Activated T-helper 2 cell treated with anti-CD3 and anti-CD28 coated beads, Interferon-gamma antibody, Interleukin-2, Interleukin-4, amounts not matched to agents 10 μg/mL and 5 μg/mL and 100 μg/mL, durations not matched to agents 14 hours and 24 hours and 36 hours (primary cell): Measurements from ENCODE around the gene CEP170. TPM values are rescaled to one million over a fixed set of nuclear protein-coding genes. Genes with fewer than 3 reads are reported as not detected.

Source experiments
- DNase-seq: peaks from one replicate; pipeline ENCODE4 v3.0.0; 2021; ENCODE audit warnings: low spot score
- H3K27ac Mint-ChIP-seq: one replicate; pipeline ENCODE4 v1.8.0; 2021; ENCODE audit warnings: mixed read lengths
- H3K27me3 Mint-ChIP-seq: one replicate; pipeline ENCODE4 v1.8.0; 2021; ENCODE audit warnings: low read depth, mixed read lengths
- H3K36me3 Mint-ChIP-seq: one replicate; pipeline ENCODE4 v1.8.0; 2021; ENCODE audit warnings: low read depth, mixed read lengths
- H3K4me1 Mint-ChIP-seq: one replicate; pipeline ENCODE4 v1.8.0; 2021; ENCODE audit warnings: low read depth, mixed read lengths
- H3K4me3 Mint-ChIP-seq: one replicate; pipeline ENCODE4 v1.8.0; 2021; ENCODE audit warnings: low read depth, mild to moderate bottlenecking, moderate library complexity, mixed read lengths
- H3K9me3 Mint-ChIP-seq: one replicate; pipeline ENCODE4 v1.8.0; 2021; ENCODE audit warnings: mixed read lengths
- intact Hi-C: fragments of 100-400 bp; cut with micrococcal nuclease; formaldehyde crosslinking; loops from one replicate; pipeline ENCODE4 v1.15.1; 2023
- total RNA-seq: library from RNA; stranded (reverse); gene quantifications from 2 replicates; pipeline ENCODE4 v1.2.3, GENCODE V29; 2022

The CEP170 gene
- total RNA-seq, 1 donor from 2014 or later: 50.6 TPM

- no peak for DNase-seq
- no peak overlapping the region for H3K27ac Mint-ChIP-seq
- no peaks in the 10 kb centered on the region for H3K9me3 Mint-ChIP-seq
- no peaks in the 10 kb centered on the region for H3K27me3 Mint-ChIP-seq
- H3K4me1 Mint-ChIP-seq: peaks cover 6% of the 10 kb centered on the region
- intact Hi-C loops: no loop called here
- H3K4me3 Mint-ChIP-seq: no peak overlapping the region
- H3K36me3 Mint-ChIP-seq: peaks cover 49% of the 10 kb centered on the region
These were observed 25.6 kb upstream of the CEP170 start for GRCh38 chr1:243280571-243281129.

- no peak overlapping the region for H3K4me3 Mint-ChIP-seq
- no peaks in the 10 kb centered on the region for H3K27me3 Mint-ChIP-seq
- H3K36me3 Mint-ChIP-seq: peaks cover 59% of the 10 kb centered on the region
- no peak overlapping the region for H3K27ac Mint-ChIP-seq
- intact Hi-C loops: no loop called here
- no peak for DNase-seq
- H3K4me1 Mint-ChIP-seq: peaks cover 7% of the 10 kb centered on the region
- H3K9me3 Mint-ChIP-seq: no peaks in the 10 kb centered on the region
These were observed 20.2 kb upstream of the CEP170 start for GRCh38 chr1:243275316-243275715.

DNA sequence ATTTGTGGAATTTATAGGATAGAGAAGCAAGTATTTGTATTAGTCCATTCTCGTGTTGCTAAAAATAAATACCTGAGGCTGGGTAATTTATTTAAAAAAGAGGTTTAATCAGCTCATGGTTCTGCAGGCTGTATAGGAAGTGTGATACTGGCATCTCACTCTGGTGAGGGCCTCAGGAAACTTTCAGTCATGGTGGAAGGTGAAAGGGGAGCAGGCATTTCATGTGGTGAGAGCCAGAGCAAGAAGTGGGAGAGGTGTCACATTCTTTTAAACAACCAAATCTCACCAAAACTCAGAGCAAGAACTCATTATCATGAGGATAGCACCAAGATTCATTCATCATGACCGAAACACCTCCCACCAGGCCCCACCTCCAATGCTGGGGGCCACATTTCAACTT lies 18.9 kb upstream of the CEP170 start:
- Mint-ChIP-seq H3K27ac (no peak overlapping the region), H3K36me3 (peaks cover 56% of the 10 kb centered on the region), H3K9me3 (no peaks in the 10 kb centered on the region), H3K4me1 (peaks cover 8% of the 10 kb centered on the region), H3K4me3 (no peak overlapping the region), H3K27me3 (no peaks in the 10 kb centered on the region)
- intact Hi-C loops: no loop called here
- DNase-seq: no peak

- no peaks in the 10 kb centered on the region for H3K9me3 Mint-ChIP-seq
- intact Hi-C loops: no loop called here
- H3K4me3 Mint-ChIP-seq: no peak overlapping the region
- no peak for DNase-seq
- no peak overlapping the region for H3K27ac Mint-ChIP-seq
- H3K36me3 Mint-ChIP-seq: peaks cover 56% of the 10 kb centered on the region
- H3K27me3 Mint-ChIP-seq: no peaks in the 10 kb centered on the region
- H3K4me1 Mint-ChIP-seq: peaks cover 8% of the 10 kb centered on the region
These were observed 18.4 kb upstream of the CEP170 start for GRCh38 chr1:243273506-243273905.

DNA sequence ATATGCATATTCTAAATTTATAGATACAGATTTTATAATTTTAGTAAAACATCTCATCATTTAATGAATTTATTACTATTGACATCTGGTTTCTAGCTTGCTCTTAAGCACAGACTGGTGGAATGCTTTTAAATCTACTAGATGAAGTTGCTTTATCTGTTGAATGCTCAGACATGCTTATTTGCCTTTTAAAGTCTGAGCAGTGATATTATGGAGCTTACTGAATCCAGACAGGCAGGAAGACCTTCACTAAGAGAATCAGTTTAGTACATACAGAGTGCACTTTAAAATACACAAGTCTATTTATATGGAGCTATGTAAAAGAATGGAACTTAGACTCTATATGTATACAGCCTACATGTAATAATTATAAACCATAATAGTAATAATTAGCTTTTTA lies 17.3 kb upstream of the CEP170 start:
- Mint-ChIP-seq H3K27ac (no peak overlapping the region), H3K36me3 (peaks cover 51% of the 10 kb centered on the region), H3K4me1 (peaks cover 8% of the 10 kb centered on the region), H3K9me3 (no peaks in the 10 kb centered on the region), H3K27me3 (no peaks in the 10 kb centered on the region), H3K4me3 (no peak overlapping the region)
- intact Hi-C loops: no loop called here
- no peak for DNase-seq

- Mint-ChIP-seq H3K36me3 (peaks cover 48% of the 10 kb centered on the region), H3K4me1 (peaks cover 8% of the 10 kb centered on the region), H3K27ac (no peak overlapping the region), H3K4me3 (no peak overlapping the region), H3K27me3 (no peaks in the 10 kb centered on the region), H3K9me3 (no peaks in the 10 kb centered on the region)
- DNase-seq: no peak
- intact Hi-C loops: no loop called here
These were observed 16.9 kb upstream of the CEP170 start for GRCh38 chr1:243271996-243272395.

- no peak overlapping the region for H3K27ac Mint-ChIP-seq
- no peak overlapping the region for H3K4me3 Mint-ChIP-seq
- peaks cover 33% of the 10 kb centered on the region for H3K36me3 Mint-ChIP-seq
- no peaks in the 10 kb centered on the region for H3K9me3 Mint-ChIP-seq
- intact Hi-C loops: no loop called here
- H3K27me3 Mint-ChIP-seq: no peaks in the 10 kb centered on the region
- peaks cover 8% of the 10 kb centered on the region for H3K4me1 Mint-ChIP-seq
- DNase-seq: no peak
These were observed 15.2 kb upstream of the CEP170 start for GRCh38 chr1:243270097-243270864.

DNA sequence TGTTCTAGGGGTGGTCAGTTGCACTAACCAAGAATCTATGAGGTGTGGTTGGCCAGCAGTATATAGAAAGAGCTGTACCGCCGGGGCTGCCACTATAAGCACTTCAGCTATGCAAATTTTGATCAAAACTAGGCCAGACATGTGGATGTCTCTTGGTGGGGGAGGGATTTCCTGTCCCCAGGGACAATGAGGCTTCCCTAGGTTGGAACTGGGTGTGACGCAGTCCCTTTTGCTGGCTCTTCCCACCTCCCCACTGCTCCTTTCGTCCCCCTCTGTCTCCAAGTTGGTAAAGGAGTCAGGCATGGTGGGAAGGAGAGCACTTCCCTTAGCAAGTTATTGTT lies 14.3 kb upstream of the CEP170 start:
- Mint-ChIP-seq H3K4me3 (no peak overlapping the region), H3K27me3 (no peaks in the 10 kb centered on the region), H3K27ac (no peak overlapping the region), H3K36me3 (peaks cover 26% of the 10 kb centered on the region), H3K4me1 (peaks cover 11% of the 10 kb centered on the region), H3K9me3 (no peaks in the 10 kb centered on the region)
- DNase-seq: no peak
- intact Hi-C loops: no loop called here

DNA sequence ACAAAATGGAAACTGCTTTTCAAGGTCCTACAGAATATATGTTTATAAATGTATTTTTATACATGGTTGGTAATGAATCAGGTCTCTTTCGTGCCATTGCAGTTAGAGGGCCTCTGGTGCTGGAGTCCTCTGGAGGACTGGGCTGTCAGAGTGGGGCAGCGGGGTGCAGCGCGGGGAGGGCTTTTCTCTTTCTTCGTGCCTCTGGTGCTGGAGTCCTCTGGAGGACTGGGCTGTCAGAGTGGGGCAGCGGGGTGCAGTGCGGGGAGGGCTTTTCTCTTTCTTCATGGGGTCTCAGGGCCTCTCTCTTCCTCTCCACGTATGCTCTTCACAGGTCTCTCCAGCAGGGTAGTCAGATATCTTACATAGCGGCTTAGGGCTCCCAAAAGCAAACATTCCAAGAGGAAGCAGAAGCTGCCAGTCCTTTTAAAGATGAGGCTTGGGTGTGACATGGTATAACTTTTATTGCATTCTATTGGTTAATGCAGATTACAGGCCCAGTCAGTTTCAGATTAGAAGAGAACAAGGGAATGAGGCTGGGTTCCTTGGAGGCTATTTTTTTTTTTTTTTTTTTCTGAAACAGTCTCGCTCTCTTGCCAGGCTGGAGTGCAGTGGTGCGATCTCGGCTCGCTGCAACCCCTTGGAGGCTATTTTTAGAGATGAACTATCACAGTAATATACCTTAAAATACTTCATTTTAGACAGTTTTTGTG lies 13.8 kb upstream of the CEP170 start:
- DNase-seq: no peak
- H3K4me1 Mint-ChIP-seq: peaks cover 9% of the 10 kb centered on the region
- peaks cover 23% of the 10 kb centered on the region for H3K36me3 Mint-ChIP-seq
- no peak overlapping the region for H3K27ac Mint-ChIP-seq
- intact Hi-C loops: no loop called here
- no peaks in the 10 kb centered on the region for H3K9me3 Mint-ChIP-seq
- H3K27me3 Mint-ChIP-seq: no peaks in the 10 kb centered on the region
- H3K4me3 Mint-ChIP-seq: no peak overlapping the region

DNA sequence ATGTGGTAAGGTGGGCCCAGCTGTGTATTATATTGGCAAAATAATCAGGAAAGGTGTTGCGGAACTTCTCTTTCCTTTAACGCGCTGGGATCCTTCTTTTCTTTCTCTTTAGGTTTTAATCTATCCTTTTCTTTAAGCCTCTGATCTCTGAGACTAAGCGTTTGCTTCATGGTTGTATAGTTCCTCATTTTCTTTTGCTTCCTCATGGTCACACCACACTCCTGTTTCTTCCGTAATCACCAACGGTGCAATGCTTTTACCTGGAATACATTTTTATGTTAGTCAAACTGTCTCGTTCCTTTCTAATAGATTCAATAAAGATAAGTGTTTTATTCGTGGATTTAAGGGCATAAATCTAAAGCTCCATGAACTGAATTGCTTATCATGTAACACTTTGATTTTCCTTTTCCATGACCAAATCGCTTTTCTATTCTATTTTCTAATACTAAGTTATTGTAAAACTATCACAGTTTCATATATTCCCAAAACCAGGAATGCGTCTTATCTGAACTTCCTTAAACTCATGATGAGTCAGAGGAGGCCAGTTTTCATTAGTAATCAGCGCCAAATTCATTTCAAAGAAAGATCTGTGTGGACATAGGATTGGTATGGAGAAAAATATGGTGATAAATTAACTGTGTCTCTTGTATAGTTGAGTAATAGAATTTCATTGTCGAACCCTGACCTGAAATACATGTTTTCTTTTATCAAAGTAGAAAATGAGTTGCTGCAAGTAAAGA lies 13.0 kb upstream of the CEP170 start:
- DNase-seq: no peak
- H3K27me3 Mint-ChIP-seq: no peaks in the 10 kb centered on the region

GRCh38 chr1:243267471-243267880 lies 12.4 kb upstream of the CEP170 start:
- Mint-ChIP-seq H3K9me3 (no peaks in the 10 kb centered on the region), H3K4me1 (peaks cover 8% of the 10 kb centered on the region), H3K27me3 (no peaks in the 10 kb centered on the region), H3K27ac (no peak overlapping the region), H3K36me3 (peaks cover 13% of the 10 kb centered on the region), H3K4me3 (no peak overlapping the region)
- no peak for DNase-seq
- intact Hi-C loops: no loop called here

More for the DNA sequence above, 13.0 kb upstream of the CEP170 start:
- H3K4me1 Mint-ChIP-seq: peaks cover 8% of the 10 kb centered on the region
- H3K4me3 Mint-ChIP-seq: no peak overlapping the region
- intact Hi-C loops: no loop called here
- H3K36me3 Mint-ChIP-seq: peaks cover 16% of the 10 kb centered on the region
- H3K9me3 Mint-ChIP-seq: no peaks in the 10 kb centered on the region
- H3K27ac Mint-ChIP-seq: no peak overlapping the region

DNA sequence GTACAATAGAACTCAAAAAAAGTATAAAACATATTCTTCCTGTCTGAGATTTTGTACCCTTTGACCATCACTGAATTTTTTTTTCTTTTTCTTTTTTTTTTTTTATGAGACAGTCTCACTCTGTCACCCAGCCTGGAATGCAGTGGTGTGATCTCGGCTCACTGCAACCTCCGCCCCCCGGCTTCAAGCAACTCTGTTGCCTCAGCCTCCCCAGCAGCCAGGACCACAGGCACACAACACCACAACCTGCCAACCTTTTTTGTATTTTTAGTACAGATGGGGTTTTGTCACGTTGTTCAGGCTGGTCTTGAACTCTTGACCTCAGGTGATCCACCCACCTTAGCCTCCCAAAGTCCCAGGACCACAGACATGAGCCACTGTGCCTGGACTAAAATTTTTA lies 11.2 kb upstream of the CEP170 start:
- Mint-ChIP-seq H3K36me3 (peaks cover 8% of the 10 kb centered on the region), H3K27me3 (no peaks in the 10 kb centered on the region), H3K9me3 (no peaks in the 10 kb centered on the region), H3K4me1 (peaks cover 8% of the 10 kb centered on the region), H3K4me3 (no peak overlapping the region), H3K27ac (no peak overlapping the region)
- intact Hi-C loops: no loop called here
- no peak for DNase-seq

- no peak for DNase-seq
- Mint-ChIP-seq H3K9me3 (no peaks in the 10 kb centered on the region), H3K4me3 (no peak overlapping the region), H3K27ac (no peak overlapping the region), H3K36me3 (peaks cover 12% of the 10 kb centered on the region), H3K27me3 (no peaks in the 10 kb centered on the region), H3K4me1 (peaks cover 3% of the 10 kb centered on the region)
- intact Hi-C loops: no loop called here
These were observed 9.6 kb upstream of the CEP170 start for GRCh38 chr1:243264717-243265116.
